C4-2B (cell line): ENCODE data around the gene PGLYRP4.

Experiments
- ZFX ChIP-seq: fragments of 450-650 bp; IDR thresholded peaks from 2 replicates; pipeline ENCODE4 v1.6.1; 2017
- TF ChIP-seq, protein P1 (sequence below): fragments of 450-650 bp; conservative IDR thresholded peaks from 2 replicates; pipeline ENCODE4 v1.5.1; 2017; ENCODE audit warnings: mild to moderate bottlenecking

DNA sequence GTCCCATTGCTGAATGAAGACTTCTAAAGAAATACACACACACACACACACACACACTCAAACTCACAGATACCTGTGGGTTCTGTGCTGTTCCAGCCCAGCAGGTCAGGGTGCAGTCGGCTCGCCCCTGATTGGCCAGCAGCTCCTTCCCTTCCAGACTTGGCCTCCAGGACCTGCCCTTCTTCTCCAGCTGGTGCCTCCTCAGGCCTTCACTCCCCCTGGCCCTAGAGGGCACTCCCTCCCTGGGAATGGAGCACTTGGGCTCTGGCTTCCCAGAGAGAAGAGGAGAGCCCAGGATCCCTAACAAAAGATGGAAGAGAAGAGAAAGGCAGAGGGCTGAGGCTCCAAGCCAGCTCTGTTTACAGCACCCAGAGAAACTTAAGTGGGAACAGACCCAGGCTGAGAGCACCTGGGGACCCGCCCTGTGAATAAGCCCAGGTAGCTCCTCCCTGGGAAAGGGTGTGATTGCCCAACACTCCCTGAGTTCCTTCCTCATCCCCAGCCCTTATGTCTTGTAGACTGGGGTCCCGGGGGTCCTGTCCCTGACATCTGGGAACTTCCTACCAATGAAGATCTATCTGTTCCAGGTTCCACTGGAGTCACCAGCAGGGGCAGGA, 36.0 kb downstream of the PGLYRP4 start, which contains the start of gene PGLYRP3:
- TF ChIP-seq, protein P1, sequence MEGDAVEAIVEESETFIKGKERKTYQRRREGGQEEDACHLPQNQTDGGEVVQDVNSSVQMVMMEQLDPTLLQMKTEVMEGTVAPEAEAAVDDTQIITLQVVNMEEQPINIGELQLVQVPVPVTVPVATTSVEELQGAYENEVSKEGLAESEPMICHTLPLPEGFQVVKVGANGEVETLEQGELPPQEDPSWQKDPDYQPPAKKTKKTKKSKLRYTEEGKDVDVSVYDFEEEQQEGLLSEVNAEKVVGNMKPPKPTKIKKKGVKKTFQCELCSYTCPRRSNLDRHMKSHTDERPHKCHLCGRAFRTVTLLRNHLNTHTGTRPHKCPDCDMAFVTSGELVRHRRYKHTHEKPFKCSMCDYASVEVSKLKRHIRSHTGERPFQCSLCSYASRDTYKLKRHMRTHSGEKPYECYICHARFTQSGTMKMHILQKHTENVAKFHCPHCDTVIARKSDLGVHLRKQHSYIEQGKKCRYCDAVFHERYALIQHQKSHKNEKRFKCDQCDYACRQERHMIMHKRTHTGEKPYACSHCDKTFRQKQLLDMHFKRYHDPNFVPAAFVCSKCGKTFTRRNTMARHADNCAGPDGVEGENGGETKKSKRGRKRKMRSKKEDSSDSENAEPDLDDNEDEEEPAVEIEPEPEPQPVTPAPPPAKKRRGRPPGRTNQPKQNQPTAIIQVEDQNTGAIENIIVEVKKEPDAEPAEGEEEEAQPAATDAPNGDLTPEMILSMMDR, result no peak
- no peak for TF ChIP-seq ZFX
